ENCODE data around the gene CD48.
A peak's percentile ranks its signal among the peaks of the same experiment; 100 is the strongest.
"Not testable (repeated sequence)": the region's sequence is repeated elsewhere in the genome, so short reads cannot be mapped to it uniquely, and the experiment has no call there.

CD48 gene

DNA sequence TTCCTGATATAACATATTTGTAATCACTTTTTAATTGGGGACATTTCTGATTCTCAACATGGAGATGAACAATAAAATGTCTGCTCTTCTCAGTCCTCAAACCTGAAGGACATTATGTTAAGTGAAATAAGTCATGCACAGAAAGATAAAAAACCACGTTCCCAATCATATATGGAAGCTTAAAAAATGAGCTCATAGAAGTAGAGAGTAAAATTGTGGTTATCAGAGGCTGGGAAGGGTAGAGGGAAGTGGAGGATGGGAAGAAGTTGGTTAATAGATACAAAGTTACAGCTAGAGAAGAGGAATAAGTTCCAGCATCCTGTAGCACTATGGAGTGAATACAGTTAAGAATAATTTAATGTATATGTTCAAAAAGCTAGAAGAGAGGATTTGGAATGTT lies 1.5 kb upstream of the CD48 start:
- no peak for DNase-seq (ENCODE audit: low spot score)

DNA sequence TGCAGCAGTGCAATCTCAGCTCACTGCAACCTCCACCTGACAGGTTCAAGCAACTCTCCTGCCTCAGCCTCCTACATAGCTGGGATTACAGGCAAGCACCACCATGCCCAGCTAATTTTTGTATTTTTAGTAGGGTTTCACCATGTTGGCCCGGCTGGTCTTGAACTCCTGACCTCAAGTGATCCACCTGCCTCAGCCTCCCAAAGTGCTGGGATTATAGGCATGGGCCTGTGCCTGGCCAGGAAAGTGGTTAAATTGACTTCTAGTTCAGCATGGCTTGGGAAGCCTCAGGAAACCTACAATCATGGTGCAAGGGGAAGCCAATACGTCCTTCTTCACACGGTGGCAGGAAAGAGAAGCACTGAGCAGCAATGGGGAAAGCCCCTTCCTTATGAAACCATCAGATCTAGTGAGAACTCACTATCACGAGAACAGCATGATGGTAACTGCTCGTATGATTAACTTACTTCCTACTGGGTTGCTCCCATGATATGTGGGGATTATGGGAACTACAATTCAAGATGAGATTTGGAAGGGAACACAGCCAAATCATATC lies 981 bp upstream of the CD48 start:
- DNase-seq (ENCODE audit: low spot score): not testable (repeated sequence)

DNA sequence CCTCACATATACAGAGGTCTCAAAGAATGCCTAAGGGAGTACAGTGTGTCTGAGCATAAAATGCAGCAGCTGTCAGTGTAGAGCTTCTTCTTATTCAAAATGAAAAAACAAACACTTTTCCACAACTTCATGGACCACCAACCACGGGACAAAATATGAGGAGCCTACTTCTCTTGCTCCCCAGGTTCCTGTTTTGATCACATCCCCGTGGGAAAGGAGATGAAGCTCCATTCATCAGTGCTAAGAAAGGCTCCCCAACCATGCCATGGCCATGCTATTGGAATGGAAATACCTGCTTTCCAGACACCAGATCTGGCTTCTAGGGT lies 383 bp downstream of the CD48 start:
- no peak for DNase-seq (ENCODE audit: low spot score)

DNA sequence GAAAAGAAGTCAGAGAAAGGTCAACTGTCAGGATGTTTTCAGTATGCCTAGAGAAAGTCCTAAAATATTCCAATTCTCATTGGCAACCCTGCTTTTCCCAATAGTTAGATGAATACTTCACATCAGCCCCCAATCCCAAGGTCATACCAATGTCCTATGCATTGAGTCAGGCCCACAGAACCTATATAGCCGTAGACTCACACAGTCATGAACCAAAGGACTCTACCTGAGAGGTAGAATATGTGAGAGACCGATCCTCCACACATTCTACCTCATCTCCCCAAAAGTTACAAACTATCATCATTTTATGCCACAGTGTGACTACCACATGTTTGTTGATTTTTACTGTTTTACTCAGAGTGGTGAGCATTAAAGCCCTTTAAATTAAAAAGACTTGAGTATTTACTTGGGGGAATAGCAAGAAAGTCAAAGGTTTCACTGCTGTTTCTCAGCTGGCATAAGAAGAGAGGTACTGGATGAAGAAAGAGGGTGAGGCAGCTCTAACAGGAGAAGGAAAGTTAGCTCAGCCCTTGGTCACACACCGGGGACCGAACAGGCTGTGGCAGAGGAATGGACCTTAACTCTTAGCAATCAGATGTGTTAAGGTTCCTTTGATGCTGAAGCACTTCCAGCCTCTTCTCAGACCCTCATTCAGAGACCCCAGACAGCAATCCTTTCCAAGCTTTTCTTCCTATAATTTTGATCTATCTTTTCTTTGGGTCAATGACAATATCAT lies 937 bp downstream of the CD48 start:
- no peak for DNase-seq (ENCODE audit: low spot score)

DNA sequence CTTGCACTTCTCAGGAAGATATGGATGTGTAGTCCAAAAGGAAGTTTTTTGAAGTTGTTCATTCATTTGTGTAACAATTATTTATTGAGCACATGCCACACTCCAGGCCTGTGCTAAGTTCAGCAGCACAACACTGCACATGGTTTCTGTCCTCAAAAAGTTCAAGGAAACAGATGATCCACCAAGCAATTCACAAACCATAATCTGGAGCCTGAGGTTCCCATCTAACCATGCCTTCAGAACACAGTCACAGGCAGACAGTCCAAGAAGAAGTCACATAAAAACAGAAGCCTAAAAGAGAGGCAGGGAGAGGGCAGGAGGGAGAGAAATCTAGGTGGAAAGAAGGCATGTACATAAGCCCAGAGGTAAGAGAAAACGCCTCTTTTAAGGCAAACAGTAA lies 1.9 kb downstream of the CD48 start:
- no peak for DNase-seq (ENCODE audit: low spot score)

DNA sequence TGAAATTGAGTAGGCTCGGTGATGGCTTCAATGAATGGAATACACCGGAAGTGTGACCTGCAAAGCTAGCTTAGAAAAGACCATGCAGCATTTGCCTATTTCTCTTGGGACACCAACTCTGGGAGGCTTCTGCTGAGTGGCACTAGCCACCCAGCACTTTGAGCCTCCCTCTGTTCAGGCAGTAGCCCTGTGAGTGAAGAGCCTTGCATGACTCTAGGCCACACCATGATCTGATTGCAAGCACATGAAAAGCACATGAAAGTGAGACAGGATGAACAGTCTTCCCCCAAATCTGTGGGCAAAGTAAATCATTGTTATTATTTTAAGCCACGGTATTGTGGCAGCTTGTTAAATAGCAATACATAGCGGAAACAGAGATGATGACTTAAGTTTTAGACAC lies 2.8 kb downstream of the CD48 start:
- no peak for DNase-seq (ENCODE audit: low spot score)

DNA sequence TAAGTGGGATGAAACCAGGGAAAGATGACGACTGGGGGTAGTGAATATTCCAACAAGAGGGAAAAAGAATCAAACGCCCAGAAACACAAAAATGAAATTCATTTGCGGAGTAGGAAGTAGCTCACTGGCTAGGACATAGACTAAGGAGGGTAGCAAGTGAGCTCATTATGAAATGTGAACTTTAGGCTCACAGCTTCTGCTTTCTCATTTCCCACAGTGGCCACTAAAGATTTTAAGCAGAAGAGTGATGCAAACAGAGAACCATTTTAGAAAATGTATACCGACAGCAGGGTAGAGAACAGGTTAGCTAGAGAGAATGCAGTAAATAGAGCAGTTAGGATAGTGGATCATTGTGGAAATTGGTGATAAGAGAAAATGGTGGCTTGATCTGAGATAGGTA lies 3.5 kb downstream of the CD48 start:
- no peak for DNase-seq (ENCODE audit: low spot score)

DNA sequence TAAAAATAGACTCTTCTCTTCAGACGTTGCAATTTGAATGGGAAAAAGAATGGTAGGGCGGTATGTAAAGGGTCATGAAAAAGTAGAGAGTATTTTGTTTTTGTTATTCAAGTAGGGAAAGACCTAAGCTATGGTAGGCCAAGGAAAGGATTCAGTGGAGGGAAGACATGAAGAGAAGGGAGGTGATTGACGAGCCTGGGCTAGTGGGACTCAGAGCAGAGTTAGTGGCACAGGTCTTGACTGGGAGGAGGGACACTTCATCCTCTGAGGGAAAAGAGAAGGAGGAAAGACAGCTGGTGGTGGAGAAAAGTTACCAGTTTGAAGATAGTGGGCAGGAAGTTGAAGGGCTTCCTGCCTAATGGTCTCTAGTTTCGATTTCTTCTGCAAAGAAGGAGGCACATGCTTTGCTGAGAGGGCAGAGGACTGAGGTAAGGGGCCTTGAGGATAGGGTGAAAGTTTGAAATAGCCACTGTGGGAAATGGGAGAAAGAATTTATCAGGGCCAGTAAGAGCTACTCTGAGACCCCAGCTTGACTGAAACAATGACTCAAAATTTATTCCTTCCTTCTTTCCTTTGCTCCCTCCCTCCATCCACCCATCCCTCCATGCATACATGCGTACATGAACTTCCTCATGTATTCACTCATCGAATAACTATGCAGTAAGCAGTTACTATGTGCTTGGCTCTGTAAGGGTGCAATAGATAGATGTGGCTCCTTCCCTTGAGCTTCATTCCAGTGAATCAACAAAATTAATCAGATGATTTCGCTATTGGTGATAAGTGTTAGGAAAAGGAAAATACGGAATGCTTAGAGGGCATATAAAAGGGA lies 4.2 kb downstream of the CD48 start:
- no peak for DNase-seq (ENCODE audit: low spot score)

DNA sequence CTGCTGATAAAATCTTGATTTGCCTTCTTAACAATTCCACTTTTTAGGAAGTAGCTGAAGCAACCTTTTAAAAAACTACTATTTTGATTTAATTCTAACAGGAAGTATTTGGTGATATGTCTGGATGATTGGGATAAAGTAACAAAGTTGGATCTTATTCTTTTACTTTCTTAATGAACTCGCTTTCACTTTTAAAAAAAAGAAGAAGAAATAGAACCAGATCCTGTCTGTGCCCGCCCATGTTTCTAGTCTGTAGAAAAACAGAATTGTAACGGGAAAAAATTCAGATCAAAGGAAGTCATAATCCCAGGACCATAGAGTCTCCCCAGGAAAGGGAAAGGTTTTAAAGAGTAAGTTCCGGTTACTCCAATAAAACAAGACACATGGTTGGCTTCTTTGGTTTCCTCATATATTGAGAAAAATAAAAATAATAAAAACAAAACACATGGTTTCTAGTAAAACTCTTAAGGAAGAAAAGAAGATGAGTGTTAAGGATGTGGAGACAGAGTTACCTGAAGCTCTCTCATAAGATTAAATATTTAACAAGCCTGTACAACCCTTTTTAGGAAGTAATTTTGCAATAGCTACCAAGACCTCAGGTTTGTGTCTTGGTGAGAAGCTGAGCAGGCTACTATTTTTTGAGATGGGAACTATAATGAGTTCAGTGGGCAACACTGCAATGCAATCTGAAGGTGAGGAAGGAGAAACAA lies 4.9 kb downstream of the CD48 start:
- no peak for DNase-seq (ENCODE audit: low spot score)

DNA sequence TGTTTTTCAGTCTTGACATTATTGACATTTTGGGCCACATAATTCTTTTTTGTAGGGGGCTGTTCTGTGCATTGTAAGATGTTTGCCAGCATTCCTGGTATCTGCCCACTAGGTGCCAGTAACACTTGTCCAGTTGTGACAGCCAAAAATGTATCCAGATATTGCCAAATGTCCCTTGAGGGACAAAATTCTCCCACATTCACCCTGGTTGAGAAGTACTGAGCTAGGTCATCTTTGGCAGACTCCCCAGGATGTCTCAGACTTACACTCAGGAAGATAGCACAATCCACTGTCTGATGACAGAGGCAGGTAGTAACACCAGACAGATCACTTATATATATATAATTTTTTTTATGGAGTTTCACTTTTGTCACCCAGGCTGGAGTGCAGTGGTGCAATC lies 5.9 kb downstream of the CD48 start:
- no peak for DNase-seq (ENCODE audit: low spot score)

DNA sequence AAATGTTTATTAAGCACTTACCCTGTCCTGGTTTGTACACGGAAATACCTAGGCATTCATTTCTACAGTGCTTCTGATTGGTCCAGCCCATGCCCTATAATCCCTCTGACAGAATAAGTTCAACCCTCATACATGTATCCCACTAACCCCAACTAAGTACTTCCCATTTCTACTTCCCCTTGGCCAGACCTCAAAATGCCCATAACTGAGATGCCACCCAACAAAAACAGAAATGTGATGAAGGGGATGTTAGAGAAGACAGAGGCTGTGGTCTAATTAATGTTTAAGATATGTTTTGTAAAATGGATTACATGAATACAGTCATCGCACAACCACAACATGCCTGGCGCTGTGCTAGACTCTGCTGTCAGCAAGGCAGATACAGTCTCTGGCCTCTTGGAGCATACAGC lies 6.4 kb downstream of the CD48 start:
- not testable (repeated sequence) for DNase-seq (ENCODE audit: low spot score)

DNA sequence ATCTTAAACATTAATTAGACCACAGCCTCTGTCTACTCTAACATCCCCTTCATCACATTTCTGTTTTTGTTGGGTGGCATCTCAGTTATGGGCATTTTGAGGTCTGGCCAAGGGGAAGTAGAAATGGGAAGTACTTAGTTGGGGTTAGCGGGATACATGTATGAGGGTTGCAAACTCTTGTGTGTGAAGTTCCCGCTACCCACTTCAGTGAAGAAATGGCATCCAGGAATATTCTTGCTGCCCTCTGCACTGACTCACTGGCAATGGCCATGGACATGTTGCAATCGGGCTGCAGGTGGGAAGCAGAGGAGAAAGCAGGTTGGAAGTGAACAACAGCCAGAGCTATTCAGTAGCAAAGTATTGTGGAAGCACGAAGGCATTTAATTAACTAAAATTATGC lies 7.4 kb downstream of the CD48 start:
- DNase-seq (ENCODE audit: low spot score): no peak

DNA sequence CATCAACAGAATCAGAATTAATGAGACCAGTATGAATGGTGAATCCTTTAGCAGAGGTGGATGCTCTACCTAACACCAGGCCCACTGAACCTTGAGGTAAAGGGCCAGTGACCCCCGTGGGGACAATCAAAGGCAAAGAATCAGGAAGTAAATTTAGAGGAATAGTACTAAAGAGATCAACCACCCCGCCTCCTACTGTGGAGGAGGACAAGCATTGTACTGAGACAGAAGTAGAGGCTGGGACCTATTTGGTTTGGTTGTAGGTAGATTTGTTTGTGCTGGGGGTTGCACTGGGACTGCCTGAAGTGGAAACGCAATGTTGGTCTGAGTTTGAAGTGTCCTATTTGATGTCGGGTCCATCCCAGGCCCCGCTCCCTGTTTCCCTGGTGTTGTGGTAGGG lies 9.5 kb downstream of the CD48 start:
- DNase-seq (ENCODE audit: low spot score): no peak

DNA sequence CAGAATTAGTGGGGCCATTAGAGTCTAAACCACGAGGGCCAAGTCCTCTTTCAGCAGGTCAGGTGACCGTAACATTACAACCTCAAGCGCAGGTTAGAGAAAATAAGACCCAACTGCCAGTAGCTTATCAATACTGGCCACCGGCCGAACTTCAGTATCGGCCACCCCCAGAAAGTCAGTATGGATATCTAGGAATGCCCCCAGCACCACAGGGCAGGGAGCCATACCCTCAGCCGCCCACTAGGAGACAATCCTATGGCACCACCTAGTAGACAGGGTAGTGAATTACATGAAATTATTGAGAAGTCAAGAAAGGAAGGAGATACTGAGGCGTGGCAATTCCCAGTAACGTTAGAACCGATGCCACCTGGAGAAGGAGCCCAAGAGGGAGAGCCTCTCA lies 19.2 kb downstream of the CD48 start:
- not testable (repeated sequence) for DNase-seq (ENCODE audit: low spot score)

DNA sequence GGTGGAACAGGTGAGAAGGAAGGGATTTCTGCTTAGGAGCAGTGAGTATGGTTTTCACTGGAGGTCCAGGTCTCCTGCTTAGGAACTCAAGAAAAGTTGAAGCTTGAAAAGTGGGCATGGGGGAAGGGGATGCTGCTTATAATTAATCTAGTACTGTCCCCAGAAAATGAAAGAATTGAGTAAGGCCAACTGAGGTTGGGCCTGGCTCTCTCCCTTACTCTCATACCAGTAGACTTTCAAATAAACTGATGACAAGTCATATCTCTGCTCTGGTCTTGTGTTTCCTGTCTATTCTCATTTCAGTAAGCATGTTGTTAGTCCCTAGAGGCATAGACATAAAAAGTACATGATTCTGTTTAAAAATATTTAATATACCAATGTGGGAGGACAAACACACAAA lies 26.4 kb downstream of the CD48 start:
- no peak for DNase-seq (ENCODE audit: low spot score)

DNA sequence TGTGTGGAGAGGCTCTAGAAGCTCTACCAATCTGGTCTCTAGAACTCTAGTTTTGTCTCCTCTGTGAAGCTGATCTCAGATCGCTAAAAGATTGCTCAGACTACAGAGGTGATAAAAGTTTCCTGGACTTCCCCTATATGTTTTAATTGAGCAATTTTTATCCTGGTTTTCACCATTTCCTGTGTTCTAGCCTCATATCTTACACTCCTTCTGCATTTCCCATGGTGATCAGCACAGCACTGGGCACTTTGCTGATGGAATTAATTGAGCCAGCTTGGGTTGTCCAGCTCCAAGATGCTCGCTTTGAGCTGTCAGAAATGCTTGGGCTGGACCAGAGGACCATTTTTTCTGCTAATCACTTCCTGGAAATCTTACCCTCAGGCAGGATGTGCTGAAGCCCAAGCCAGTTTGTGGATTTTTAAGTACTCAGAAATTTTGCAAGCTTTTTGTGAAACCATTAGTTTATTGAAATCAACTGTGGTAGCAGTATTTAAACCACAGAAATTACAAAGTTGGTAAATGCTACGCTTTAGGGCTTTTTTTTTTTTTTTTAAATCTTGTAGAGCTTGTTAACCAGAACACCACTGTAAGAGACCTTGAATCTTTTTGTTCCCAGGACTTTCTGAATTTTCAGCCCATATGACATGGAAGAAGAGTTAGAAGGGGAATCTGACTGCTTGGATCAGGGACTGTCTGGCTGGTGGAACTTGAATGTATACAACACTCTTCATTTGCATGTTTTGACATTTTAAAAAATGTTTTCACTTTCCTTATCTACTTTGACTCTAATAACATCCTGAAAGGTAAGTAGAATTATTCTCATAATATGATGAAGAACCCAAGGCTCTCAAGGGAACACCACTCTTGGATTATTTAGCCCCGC lies 28.4 kb downstream of the CD48 start:
- no peak for DNase-seq (ENCODE audit: low spot score)

DNA sequence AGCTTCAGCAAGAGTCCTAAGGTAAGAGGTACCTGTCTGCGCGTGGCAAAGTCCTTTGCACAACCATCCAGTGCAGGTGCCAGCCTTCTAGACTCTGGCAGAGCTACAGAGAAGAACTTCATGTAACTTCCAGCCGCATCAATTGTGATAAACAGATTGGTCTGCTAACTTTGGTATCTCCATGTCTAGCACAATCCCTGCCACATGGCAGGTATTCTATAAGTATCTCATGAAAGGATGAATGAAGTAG lies 29.8 kb downstream of the CD48 start:
- no peak for DNase-seq (ENCODE audit: low spot score)

DNA sequence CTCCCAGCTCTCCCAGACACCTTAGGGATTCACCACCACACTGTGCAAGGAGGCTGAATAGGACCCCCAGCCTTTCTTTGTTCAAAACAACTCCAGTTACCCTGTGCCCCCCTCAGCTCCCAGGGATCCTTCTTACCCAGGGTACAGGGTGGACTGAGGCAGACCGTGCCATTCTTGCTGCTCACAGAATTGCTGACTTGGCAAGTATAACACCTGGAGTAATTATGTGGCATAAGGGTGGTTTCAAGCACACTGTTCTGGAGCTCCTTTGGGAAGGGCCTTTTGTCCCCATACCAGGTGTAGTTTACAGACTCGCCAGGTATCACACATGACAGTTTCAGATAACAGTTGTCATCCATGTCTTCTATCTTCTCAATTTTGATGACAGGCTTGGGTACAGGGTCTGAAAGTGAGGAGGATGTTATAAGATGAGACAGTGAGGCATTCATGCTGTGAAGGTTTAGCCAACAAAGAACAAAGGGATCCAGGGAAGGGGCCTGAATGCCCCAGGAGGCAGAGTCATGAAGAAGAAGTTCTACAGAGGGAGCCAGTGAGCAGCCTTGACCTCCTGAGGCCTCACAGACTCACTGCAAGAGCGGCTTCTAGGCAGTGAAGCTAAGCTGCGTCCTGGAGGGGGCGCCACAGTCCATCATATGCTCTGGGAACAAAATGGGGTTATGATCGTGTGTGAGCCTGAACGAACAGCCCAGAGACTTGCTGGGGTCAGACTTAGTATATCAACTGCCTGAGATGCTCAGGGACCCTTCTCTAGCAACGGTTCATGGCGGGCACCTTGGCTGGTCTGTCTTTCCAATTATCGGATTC lies 30.3 kb downstream of the CD48 start:
- DNase-seq (ENCODE audit: low spot score): peak; percentile 84

DNA sequence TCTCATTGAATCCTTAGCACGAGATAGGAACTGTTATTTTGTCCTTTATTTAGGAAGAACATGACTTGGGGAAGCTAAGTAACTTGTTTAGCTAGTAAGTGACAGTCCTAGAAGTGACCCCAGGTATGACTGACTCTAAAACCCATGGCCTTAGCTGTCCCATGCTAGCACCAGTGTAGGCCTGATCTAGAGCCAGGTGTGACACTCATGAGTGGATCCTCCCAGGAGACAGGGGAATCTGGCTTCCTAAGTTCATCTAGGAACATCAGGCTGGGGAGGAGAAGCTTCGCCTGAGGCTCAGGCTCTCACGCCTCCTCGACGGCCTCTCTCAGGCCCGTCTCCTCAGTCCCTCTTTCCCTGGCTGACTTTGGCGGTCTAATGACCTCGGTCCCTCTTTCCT lies 31.2 kb downstream of the CD48 start:
- DNase-seq (ENCODE audit: low spot score): no peak

DNA sequence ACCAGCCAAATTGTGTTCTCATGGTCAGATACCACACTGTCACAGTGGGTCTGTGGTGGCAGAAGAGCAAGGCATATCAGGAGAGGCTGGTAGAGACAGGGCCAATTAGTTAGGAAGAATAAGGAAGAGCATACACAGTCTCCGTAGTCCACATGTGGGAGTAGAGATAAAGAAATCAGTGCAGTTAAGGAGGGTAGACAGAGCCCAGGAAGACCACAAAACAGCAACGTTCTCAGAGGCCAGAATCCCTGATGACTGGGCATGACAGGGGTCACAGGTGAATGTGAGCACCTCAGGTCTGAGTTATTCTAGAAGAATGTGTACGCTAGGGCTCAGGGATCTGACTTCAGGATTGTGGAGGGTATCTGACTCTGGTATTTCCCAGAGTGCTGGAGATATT lies 31.7 kb downstream of the CD48 start:
- no peak for DNase-seq (ENCODE audit: low spot score)

DNA sequence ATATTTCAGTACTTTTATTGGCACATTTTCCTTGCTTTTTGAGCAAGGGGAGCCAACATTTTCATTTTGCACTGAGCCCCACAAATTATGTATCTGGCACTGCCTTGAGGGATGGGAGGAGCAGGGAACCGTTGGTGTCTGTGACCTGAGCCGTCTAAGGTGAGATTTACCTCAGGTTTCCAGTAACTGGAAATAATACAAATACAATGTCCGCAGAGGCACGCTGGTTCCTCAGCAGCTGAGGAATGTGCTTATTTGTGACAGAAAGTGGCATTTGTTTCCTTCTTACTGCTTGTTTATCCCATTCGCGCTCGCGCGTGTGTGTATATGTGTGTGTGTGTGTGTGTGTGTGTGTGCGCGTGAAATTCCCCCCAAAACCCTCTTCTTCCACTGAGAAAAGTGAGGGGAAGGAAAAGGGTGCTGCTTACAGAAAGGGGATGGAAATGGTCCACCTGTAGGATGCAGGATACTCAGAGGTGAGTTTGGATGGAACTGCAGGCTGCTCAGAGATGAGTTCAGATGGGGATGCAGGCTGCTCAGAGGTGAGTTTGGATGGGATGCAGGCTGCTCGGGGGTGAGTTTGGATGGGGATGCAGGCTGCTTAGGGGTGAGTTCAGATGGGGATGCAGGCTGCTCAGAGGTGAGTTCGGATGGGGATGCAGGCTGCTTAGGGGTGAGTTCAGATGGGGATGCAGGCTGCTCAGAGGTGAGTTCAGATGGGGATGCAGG lies 34.6 kb downstream of the CD48 start:
- no peak for DNase-seq (ENCODE audit: low spot score)
